ENCODE measurements around the gene CCDC17. TPM values are rescaled to one million over a fixed set of nuclear protein-coding genes. Genes with fewer than 3 reads are reported as not detected.

CCDC17 gene
- total and polyA plus RNA-seq, 2 donors (not counting 1 experiment from before 2014, with no cell fraction given): 0.09 to 0.99 TPM

GRCh38 chr1:45668526-45668925 is 44.7 kb upstream of the CCDC17 start:
- Histone ChIP-seq H3K4me3 (replicated peaks in 1 of 4; ENCODE audit: control extremely low read depth in 1 of 4, insufficient read depth in 1 of 4, low read depth in 3 of 4, low read length in 4 of 4) (no peak overlapping the region), H3K9ac (ENCODE audit: insufficient read depth, low read length) (no peak overlapping the region), H3K9me3 (ENCODE audit: control insufficient read depth, insufficient read depth, low read depth, low read length) (no peaks in the 10 kb centered on the region), H3K36me3 (ENCODE audit: control insufficient read depth, insufficient read depth, low read length) (no peaks in the 10 kb centered on the region), H3K79me2 (ENCODE audit: control insufficient read depth, insufficient read depth, low read length) (peaks cover 84% of the 10 kb centered on the region), H3K4me1 (ENCODE audit: control insufficient read depth, extremely low read depth, insufficient read depth, low read length) (peaks cover 12% of the 10 kb centered on the region), H3K27ac (ENCODE audit: insufficient read depth, low read length) (no peak overlapping the region), H2AFZ (ENCODE audit: low read length) (no peak overlapping the region), H3K4me2 (ENCODE audit: extremely low read depth, insufficient read depth, low read length) (no peak overlapping the region), H3K27me3 (ENCODE audit: control insufficient read depth, insufficient read depth, low read length) (no peaks in the 10 kb centered on the region), H4K20me1 (ENCODE audit: control insufficient read depth, extremely low read depth, insufficient read depth, low read length) (no peaks in the 10 kb centered on the region)
- TF ChIP-seq, protein P1, sequence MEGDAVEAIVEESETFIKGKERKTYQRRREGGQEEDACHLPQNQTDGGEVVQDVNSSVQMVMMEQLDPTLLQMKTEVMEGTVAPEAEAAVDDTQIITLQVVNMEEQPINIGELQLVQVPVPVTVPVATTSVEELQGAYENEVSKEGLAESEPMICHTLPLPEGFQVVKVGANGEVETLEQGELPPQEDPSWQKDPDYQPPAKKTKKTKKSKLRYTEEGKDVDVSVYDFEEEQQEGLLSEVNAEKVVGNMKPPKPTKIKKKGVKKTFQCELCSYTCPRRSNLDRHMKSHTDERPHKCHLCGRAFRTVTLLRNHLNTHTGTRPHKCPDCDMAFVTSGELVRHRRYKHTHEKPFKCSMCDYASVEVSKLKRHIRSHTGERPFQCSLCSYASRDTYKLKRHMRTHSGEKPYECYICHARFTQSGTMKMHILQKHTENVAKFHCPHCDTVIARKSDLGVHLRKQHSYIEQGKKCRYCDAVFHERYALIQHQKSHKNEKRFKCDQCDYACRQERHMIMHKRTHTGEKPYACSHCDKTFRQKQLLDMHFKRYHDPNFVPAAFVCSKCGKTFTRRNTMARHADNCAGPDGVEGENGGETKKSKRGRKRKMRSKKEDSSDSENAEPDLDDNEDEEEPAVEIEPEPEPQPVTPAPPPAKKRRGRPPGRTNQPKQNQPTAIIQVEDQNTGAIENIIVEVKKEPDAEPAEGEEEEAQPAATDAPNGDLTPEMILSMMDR (conservative IDR thresholded peaks at IDR 0.05 in 1 of 2, IDR thresholded peaks at IDR 0.05 in 1 of 2; ENCODE audit: low read depth in 1 of 2, low read length in 2 of 2): no peak
- no peak for TF ChIP-seq EZH2 (IDR thresholded peaks at IDR 0.05; ENCODE audit: low read length, missing control alignments)
- DNase-seq (ENCODE audit: low read depth in 2 of 2): no peak

- H3K4me2 ChIP-seq (ENCODE audit: extremely low read depth, insufficient read depth, low read length): no peak overlapping the region
- H3K9ac ChIP-seq (ENCODE audit: insufficient read depth, low read length): no peak overlapping the region
- peaks cover 12% of the 10 kb centered on the region for H3K4me1 ChIP-seq (ENCODE audit: control insufficient read depth, extremely low read depth, insufficient read depth, low read length)
- H3K27ac ChIP-seq (ENCODE audit: insufficient read depth, low read length): no peak overlapping the region
- no peaks in the 10 kb centered on the region for H3K36me3 ChIP-seq (ENCODE audit: control insufficient read depth, insufficient read depth, low read length)
- no peaks in the 10 kb centered on the region for H3K27me3 ChIP-seq (ENCODE audit: control insufficient read depth, insufficient read depth, low read length)
- no peak for DNase-seq (ENCODE audit: low read depth in 2 of 2)
- H3K4me3 ChIP-seq (replicated peaks in 1 of 4; ENCODE audit: control extremely low read depth in 1 of 4, insufficient read depth in 1 of 4, low read depth in 3 of 4, low read length in 4 of 4): no peak overlapping the region
- H3K9me3 ChIP-seq (ENCODE audit: control insufficient read depth, insufficient read depth, low read depth, low read length): no peaks in the 10 kb centered on the region
- H2AFZ ChIP-seq (ENCODE audit: low read length): no peak overlapping the region
- H3K79me2 ChIP-seq (ENCODE audit: control insufficient read depth, insufficient read depth, low read length): peaks cover 82% of the 10 kb centered on the region
- no peak for TF ChIP-seq EZH2 (IDR thresholded peaks at IDR 0.05; ENCODE audit: low read length, missing control alignments)
- TF ChIP-seq, protein P1 (conservative IDR thresholded peaks at IDR 0.05 in 1 of 2, IDR thresholded peaks at IDR 0.05 in 1 of 2; ENCODE audit: low read depth in 1 of 2, low read length in 2 of 2): no peak
- H4K20me1 ChIP-seq (ENCODE audit: control insufficient read depth, extremely low read depth, insufficient read depth, low read length): no peaks in the 10 kb centered on the region
Measured at GRCh38 chr1:45667321-45668111, 43.7 kb upstream of the CCDC17 start.

GRCh38 chr1:45666836-45667235 is 43.0 kb upstream of the CCDC17 start:
- H3K27me3 ChIP-seq (ENCODE audit: control insufficient read depth, insufficient read depth, low read length): no peaks in the 10 kb centered on the region
- H3K36me3 ChIP-seq (ENCODE audit: control insufficient read depth, insufficient read depth, low read length): no peaks in the 10 kb centered on the region
- no peak overlapping the region for H3K9ac ChIP-seq (ENCODE audit: insufficient read depth, low read length)
- no peaks in the 10 kb centered on the region for H3K9me3 ChIP-seq (ENCODE audit: control insufficient read depth, insufficient read depth, low read depth, low read length)
- TF ChIP-seq EZH2 (IDR thresholded peaks at IDR 0.05; ENCODE audit: low read length, missing control alignments): no peak
- TF ChIP-seq, protein P1 (conservative IDR thresholded peaks at IDR 0.05 in 1 of 2, IDR thresholded peaks at IDR 0.05 in 1 of 2; ENCODE audit: low read depth in 1 of 2, low read length in 2 of 2): no peak
- peaks cover 80% of the 10 kb centered on the region for H3K79me2 ChIP-seq (ENCODE audit: control insufficient read depth, insufficient read depth, low read length)
- H3K4me3 ChIP-seq (replicated peaks in 1 of 4; ENCODE audit: control extremely low read depth in 1 of 4, insufficient read depth in 1 of 4, low read depth in 3 of 4, low read length in 4 of 4): no peak overlapping the region
- H3K4me1 ChIP-seq (ENCODE audit: control insufficient read depth, extremely low read depth, insufficient read depth, low read length): peaks cover 12% of the 10 kb centered on the region
- no peak overlapping the region for H3K4me2 ChIP-seq (ENCODE audit: extremely low read depth, insufficient read depth, low read length)
- no peak for DNase-seq (ENCODE audit: low read depth in 2 of 2)
- no peak overlapping the region for H3K27ac ChIP-seq (ENCODE audit: insufficient read depth, low read length)
- no peaks in the 10 kb centered on the region for H4K20me1 ChIP-seq (ENCODE audit: control insufficient read depth, extremely low read depth, insufficient read depth, low read length)
- no peak overlapping the region for H2AFZ ChIP-seq (ENCODE audit: low read length)
